Activated CD8-positive, alpha-beta memory T cell treated with anti-CD3 and anti-CD28 coated beads for 36 hours (primary cell): ENCODE measurements around the gene SLC35F4. TPM values are rescaled to one million over a fixed set of nuclear protein-coding genes. Genes with fewer than 3 reads are reported as not detected.
"Not testable (repeated sequence)": the region's sequence is repeated elsewhere in the genome, so short reads cannot be mapped to it uniquely, and the experiment has no call there.

Source experiments
- CTCF ChIA-PET: fragments of 350-600 bp; sonication (Branson Sonifier 250); formaldehyde crosslinking; loops from one replicate; lab custom pipeline; 2021; ENCODE audit warnings: antibody characterized with exemption; lab: Charles Lee
- POLR2A ChIA-PET: fragments of 350-600 bp; sonication (Branson Sonifier 250); formaldehyde crosslinking; loops from one replicate; lab custom pipeline; 2021; ENCODE audit warnings: antibody characterized with exemption; lab: Charles Lee
- total RNA-seq, 2 experiments: library from RNA; stranded (reverse); gene quantifications; one replicate each; pipeline ENCODE4 v1.2.3, GENCODE V29; 2021

Gene SLC35F4
- total RNA-seq, 2 experiments from 2014 or later: not detected

GRCh38 chr14:57737598-57737997, 128.3 kb downstream of the SLC35F4 start:
- POLR2A ChIA-PET: no interaction called here
- CTCF ChIA-PET: no interaction called here

- ChIA-PET CTCF (no interaction called here), POLR2A (no interaction called here)
Observed at GRCh38 chr14:57736391-57736790, 129.5 kb downstream of the SLC35F4 start.

GRCh38 chr14:57735276-57735675, 130.6 kb downstream of the SLC35F4 start:
- POLR2A ChIA-PET: no interaction called here
- CTCF ChIA-PET: no interaction called here

- ChIA-PET POLR2A (no interaction called here), CTCF (no interaction called here)
Observed at GRCh38 chr14:57732463-57733285, 133.2 kb downstream of the SLC35F4 start.

- POLR2A ChIA-PET: no interaction called here
- CTCF ChIA-PET: no interaction called here
Observed at GRCh38 chr14:57729208-57730187, 136.4 kb downstream of the SLC35F4 start.

- ChIA-PET POLR2A (no interaction called here), CTCF (no interaction called here)
Observed at GRCh38 chr14:57725399-57726077, 140.4 kb downstream of the SLC35F4 start.

- POLR2A ChIA-PET, CTCF ChIA-PET: not testable (repeated sequence)
Observed at GRCh38 chr14:57722141-57722540, 143.8 kb downstream of the SLC35F4 start.

- CTCF ChIA-PET: no interaction called here
Observed at GRCh38 chr14:57714487-57714931, 151.4 kb downstream of the SLC35F4 start.

GRCh38 chr14:57712698-57713097, 153.2 kb downstream of the SLC35F4 start:
- ChIA-PET POLR2A (no interaction called here), CTCF (no interaction called here)

More at GRCh38 chr14:57714487-57714931, 151.4 kb downstream of the SLC35F4 start:
- POLR2A ChIA-PET: no interaction called here

- POLR2A ChIA-PET: no interaction called here
- CTCF ChIA-PET: no interaction called here
Observed at GRCh38 chr14:57712102-57712501, 153.8 kb downstream of the SLC35F4 start.

- ChIA-PET CTCF (no interaction called here), POLR2A (no interaction called here)
Observed at GRCh38 chr14:57709909-57710308, 156.0 kb downstream of the SLC35F4 start.

GRCh38 chr14:57709086-57709485, 156.8 kb downstream of the SLC35F4 start:
- CTCF ChIA-PET, POLR2A ChIA-PET: not testable (repeated sequence)

GRCh38 chr14:57707219-57707618, 158.7 kb downstream of the SLC35F4 start:
- POLR2A ChIA-PET: no interaction called here
- CTCF ChIA-PET: no interaction called here

GRCh38 chr14:57704763-57705162, 161.1 kb downstream of the SLC35F4 start:
- ChIA-PET CTCF (no interaction called here), POLR2A (no interaction called here)

- POLR2A ChIA-PET: no interaction called here
- CTCF ChIA-PET: no interaction called here
Observed at GRCh38 chr14:57699947-57700346, 165.9 kb downstream of the SLC35F4 start.

- ChIA-PET CTCF (no interaction called here), POLR2A (no interaction called here)
Observed at GRCh38 chr14:57692671-57693070, 173.2 kb downstream of the SLC35F4 start.

GRCh38 chr14:57687416-57687815, 178.5 kb downstream of the SLC35F4 start:
- ChIA-PET POLR2A (no interaction called here), CTCF (no interaction called here)

GRCh38 chr14:57686304-57686703, 179.6 kb downstream of the SLC35F4 start:
- ChIA-PET POLR2A (no interaction called here), CTCF (no interaction called here)

GRCh38 chr14:57671021-57671420, 194.9 kb downstream of the SLC35F4 start:
- ChIA-PET CTCF (interaction anchor here (0.6 kb wide), 1 partner anchor 31 kb away, joined by 3 read pairs; no protein-coding TSS in a partner anchor), POLR2A (no interaction called here)

- CTCF ChIA-PET: no interaction called here
- POLR2A ChIA-PET: no interaction called here
Observed at GRCh38 chr14:57660208-57660607, 205.7 kb downstream of the SLC35F4 start.
